Transverse colon (tissue), 4 donors: ENCODE results near the gene WWOX.

ENCODE experiments used
- CTCF ChIP-seq, 5 experiments: fragments of 200-600 bp in 3 of 5; fragments of 450-650 bp in 2 of 5; sonication (generic) in 3 of 5; IDR thresholded peaks; 1 replicate in 2 of 5; 2 replicates in 3 of 5; pipeline ENCODE4 v1.5.1; 2016 to 2017; ENCODE audit warnings: antibody characterized with exemption in 5 of 5, inconsistent platforms in 3 of 5, mild to moderate bottlenecking in 2 of 5, moderate library complexity in 1 of 5
- POLR2AphosphoS5 ChIP-seq, 3 donors: sonication (generic); formaldehyde crosslinking; IDR thresholded peaks; one replicate each; pipeline ENCODE4 v1.6.1; 2016; ENCODE audit warnings: antibody characterized with exemption in 3 of 3

GRCh38 chr16:78990309-78990701, 890.9 kb downstream of the WWOX start:
- TF ChIP-seq CTCF (IDR thresholded peaks at IDR 0.05), result no peak
- TF ChIP-seq POLR2AphosphoS5 (IDR thresholded peaks at IDR 0.05), result no peak
